ENCODE data around the gene MAX. TPM values are rescaled to one million over a fixed set of nuclear protein-coding genes. Genes with fewer than 3 reads are reported as not detected.
A peak's percentile ranks its signal among the peaks of the same experiment; 100 is the strongest.

Gene MAX
- total and polyA plus RNA-seq, 9 of the 15 experiments (the other 6 are each of a cell fraction or from before 2014, with no cell fraction given): 15.4 to 96.5 (median 51.6) TPM

DNA sequence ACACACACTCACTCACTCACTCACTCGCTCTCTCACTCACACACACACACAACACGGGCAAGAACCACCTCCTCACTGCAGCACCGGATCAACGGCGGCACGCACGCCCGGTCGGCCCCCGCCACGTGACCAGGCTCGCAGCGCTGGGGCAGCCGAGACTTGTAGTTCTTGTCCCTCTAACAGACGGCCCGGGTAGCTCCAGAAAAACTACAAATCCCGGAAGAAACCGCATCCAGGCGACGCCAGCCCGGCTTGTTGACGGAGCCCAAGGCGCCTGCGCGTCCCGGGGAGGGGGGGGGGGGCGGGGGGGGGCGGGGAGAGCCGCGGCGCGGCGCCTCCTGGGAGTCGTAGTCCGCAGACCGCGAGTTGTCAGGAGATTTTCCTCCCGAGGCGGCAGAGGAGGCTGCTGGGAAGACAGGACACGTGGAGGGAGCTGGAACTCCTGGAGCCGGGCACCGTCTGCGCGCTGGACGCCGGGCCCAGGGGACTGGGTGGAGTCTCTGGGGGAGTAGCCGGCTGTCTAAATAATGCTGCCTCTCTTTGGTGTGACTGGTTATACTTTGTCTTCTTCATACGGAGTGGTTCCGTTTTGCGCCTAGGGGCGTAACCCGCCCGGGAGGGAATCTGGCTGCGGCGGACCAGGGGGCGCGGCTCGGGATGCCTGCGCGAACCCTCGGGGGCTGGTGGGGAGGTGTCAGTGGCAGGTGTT lies at the start of gene MAX (continued):
- TF ChIP-seq, protein P1, sequence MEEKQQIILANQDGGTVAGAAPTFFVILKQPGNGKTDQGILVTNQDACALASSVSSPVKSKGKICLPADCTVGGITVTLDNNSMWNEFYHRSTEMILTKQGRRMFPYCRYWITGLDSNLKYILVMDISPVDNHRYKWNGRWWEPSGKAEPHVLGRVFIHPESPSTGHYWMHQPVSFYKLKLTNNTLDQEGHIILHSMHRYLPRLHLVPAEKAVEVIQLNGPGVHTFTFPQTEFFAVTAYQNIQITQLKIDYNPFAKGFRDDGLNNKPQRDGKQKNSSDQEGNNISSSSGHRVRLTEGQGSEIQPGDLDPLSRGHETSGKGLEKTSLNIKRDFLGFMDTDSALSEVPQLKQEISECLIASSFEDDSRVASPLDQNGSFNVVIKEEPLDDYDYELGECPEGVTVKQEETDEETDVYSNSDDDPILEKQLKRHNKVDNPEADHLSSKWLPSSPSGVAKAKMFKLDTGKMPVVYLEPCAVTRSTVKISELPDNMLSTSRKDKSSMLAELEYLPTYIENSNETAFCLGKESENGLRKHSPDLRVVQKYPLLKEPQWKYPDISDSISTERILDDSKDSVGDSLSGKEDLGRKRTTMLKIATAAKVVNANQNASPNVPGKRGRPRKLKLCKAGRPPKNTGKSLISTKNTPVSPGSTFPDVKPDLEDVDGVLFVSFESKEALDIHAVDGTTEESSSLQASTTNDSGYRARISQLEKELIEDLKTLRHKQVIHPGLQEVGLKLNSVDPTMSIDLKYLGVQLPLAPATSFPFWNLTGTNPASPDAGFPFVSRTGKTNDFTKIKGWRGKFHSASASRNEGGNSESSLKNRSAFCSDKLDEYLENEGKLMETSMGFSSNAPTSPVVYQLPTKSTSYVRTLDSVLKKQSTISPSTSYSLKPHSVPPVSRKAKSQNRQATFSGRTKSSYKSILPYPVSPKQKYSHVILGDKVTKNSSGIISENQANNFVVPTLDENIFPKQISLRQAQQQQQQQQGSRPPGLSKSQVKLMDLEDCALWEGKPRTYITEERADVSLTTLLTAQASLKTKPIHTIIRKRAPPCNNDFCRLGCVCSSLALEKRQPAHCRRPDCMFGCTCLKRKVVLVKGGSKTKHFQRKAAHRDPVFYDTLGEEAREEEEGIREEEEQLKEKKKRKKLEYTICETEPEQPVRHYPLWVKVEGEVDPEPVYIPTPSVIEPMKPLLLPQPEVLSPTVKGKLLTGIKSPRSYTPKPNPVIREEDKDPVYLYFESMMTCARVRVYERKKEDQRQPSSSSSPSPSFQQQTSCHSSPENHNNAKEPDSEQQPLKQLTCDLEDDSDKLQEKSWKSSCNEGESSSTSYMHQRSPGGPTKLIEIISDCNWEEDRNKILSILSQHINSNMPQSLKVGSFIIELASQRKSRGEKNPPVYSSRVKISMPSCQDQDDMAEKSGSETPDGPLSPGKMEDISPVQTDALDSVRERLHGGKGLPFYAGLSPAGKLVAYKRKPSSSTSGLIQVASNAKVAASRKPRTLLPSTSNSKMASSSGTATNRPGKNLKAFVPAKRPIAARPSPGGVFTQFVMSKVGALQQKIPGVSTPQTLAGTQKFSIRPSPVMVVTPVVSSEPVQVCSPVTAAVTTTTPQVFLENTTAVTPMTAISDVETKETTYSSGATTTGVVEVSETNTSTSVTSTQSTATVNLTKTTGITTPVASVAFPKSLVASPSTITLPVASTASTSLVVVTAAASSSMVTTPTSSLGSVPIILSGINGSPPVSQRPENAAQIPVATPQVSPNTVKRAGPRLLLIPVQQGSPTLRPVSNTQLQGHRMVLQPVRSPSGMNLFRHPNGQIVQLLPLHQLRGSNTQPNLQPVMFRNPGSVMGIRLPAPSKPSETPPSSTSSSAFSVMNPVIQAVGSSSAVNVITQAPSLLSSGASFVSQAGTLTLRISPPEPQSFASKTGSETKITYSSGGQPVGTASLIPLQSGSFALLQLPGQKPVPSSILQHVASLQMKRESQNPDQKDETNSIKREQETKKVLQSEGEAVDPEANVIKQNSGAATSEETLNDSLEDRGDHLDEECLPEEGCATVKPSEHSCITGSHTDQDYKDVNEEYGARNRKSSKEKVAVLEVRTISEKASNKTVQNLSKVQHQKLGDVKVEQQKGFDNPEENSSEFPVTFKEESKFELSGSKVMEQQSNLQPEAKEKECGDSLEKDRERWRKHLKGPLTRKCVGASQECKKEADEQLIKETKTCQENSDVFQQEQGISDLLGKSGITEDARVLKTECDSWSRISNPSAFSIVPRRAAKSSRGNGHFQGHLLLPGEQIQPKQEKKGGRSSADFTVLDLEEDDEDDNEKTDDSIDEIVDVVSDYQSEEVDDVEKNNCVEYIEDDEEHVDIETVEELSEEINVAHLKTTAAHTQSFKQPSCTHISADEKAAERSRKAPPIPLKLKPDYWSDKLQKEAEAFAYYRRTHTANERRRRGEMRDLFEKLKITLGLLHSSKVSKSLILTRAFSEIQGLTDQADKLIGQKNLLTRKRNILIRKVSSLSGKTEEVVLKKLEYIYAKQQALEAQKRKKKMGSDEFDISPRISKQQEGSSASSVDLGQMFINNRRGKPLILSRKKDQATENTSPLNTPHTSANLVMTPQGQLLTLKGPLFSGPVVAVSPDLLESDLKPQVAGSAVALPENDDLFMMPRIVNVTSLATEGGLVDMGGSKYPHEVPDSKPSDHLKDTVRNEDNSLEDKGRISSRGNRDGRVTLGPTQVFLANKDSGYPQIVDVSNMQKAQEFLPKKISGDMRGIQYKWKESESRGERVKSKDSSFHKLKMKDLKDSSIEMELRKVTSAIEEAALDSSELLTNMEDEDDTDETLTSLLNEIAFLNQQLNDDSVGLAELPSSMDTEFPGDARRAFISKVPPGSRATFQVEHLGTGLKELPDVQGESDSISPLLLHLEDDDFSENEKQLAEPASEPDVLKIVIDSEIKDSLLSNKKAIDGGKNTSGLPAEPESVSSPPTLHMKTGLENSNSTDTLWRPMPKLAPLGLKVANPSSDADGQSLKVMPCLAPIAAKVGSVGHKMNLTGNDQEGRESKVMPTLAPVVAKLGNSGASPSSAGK (IDR thresholded peaks at IDR 0.05): peak; percentile 71
- TF ChIP-seq HDAC2 (IDR thresholded peaks at IDR 0.05) (peak; percentile 81; the same call in 1 of the 2 replicates), CBX2 (IDR thresholded peaks at IDR 0.05; ENCODE audit: insufficient read depth, low read length, poor library complexity, severe bottlenecking) (no peak), C11orf30 (IDR thresholded peaks at IDR 0.05; ENCODE audit: low read depth) (0 out of 2 replicates have a peak, but pooled peaks have one; percentile 28), STAT5A (IDR thresholded peaks at IDR 0.05; ENCODE audit: borderline replicate concordance, low read length) (no peak), SP2 (IDR thresholded peaks at IDR 0.05; ENCODE audit: extremely low read depth, low read depth, low read length, poor library complexity, severe bottlenecking) (no peak), ZNF184 (CRISPR knock-in tag; IDR thresholded peaks at IDR 0.05) (no peak), NUFIP1 (IDR thresholded peaks at IDR 0.05; ENCODE audit: partially characterized antibody) (no peak), BCL6 (CRISPR knock-in tag; IDR thresholded peaks at IDR 0.05) (no peak), RAD51 (IDR thresholded peaks at IDR 0.05; ENCODE audit: borderline replicate concordance, low read depth) (peak; percentile 96)
- TF ChIP-seq, protein P2, sequence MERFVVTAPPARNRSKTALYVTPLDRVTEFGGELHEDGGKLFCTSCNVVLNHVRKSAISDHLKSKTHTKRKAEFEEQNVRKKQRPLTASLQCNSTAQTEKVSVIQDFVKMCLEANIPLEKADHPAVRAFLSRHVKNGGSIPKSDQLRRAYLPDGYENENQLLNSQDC (CRISPR knock-in tag; IDR thresholded peaks at IDR 0.05): 0 out of 2 replicates have a peak, but pooled peaks have one; percentile 26
- TF ChIP-seq, protein P3, sequence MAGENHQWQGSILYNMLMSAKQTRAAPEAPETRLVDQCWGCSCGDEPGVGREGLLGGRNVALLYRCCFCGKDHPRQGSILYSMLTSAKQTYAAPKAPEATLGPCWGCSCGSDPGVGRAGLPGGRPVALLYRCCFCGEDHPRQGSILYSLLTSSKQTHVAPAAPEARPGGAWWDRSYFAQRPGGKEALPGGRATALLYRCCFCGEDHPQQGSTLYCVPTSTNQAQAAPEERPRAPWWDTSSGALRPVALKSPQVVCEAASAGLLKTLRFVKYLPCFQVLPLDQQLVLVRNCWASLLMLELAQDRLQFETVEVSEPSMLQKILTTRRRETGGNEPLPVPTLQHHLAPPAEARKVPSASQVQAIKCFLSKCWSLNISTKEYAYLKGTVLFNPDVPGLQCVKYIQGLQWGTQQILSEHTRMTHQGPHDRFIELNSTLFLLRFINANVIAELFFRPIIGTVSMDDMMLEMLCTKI (IDR thresholded peaks at IDR 0.05; ENCODE audit: partially characterized antibody): no peak

All from K562 (cell line).